K562 (cell line): ENCODE measurements around the gene ATE1. TPM values are rescaled to one million over a fixed set of nuclear protein-coding genes. Genes with fewer than 3 reads are reported as not detected.

Experiments
- ATAC-seq: fragments of 200-7000 bp; cut with Tn5 transposase; 3 replicates; pipeline ENCODE4 v1.9.1; 2020; ENCODE audit warnings: moderate library complexity
- BruUV-seq: library from RNA; stranded (reverse); fragments of 400-500 nt; replicated peaks from 2 replicates; lab custom pipeline; 2021; lab: Mats Ljungman, UMichigan
- CTCF ChIA-PET: fragments of 300-600 bp; formaldehyde crosslinking; extraction: SDS; loops from one replicate; lab custom pipeline; 2021; ENCODE audit warnings: low intra/inter-chr PET ratio; lab: Yijun Ruan, JAX
- POLR2A ChIA-PET: fragments of 300-600, 350-650 bp; sonication (Branson Sonifier 250); formaldehyde crosslinking; extraction: SDS; loops from one replicate; lab custom pipeline; 2021; ENCODE audit warnings: antibody characterized with exemption, inconsistent platforms; lab: Yijun Ruan, JAX
- DNase-seq, 4 experiments: peaks; one replicate each; pipeline versions ENCODE4 v3.0.0 to v3.0.0-alpha.2; 2011 to 2018; ENCODE audit warnings: low spot score in 3 of 4, mixed read lengths in 3 of 4; ENCODE audit errors: extremely low read depth in 1 of 4
- FAIRE-seq: peaks from 2 replicates; lab custom pipeline; 2011; peaks lifted over from hg19 to GRCh38; lab: Jason Lieb, UNC
- H2AFZ ChIP-seq: 2 replicates; pipeline ENCODE4 v1.6.0; 2011; ENCODE audit warnings: low read depth, low read length, control low read depth, inconsistent platforms
- H3K27ac ChIP-seq: fragments of 200-600 bp; 3 replicates; pipeline ENCODE4 v1.8.0; 2011; ENCODE audit warnings: low read depth, mild to moderate bottlenecking, control low read depth, inconsistent platforms, low read length, moderate library complexity, mixed read lengths; ENCODE audit errors: extremely low read depth
- H3K27me3 ChIP-seq, 2 experiments: fragments of 300-600 bp in 1 of 2; 2 replicates in 1 of 2; 3 replicates in 1 of 2; pipeline versions ENCODE4 v1.6.0 to v1.8.0; 2011; ENCODE audit warnings: inconsistent platforms in 2 of 2, low read length in 2 of 2, mild to moderate bottlenecking in 1 of 2, mixed read lengths in 1 of 2, moderate library complexity in 1 of 2; ENCODE audit not compliant: control insufficient read depth in 2 of 2, insufficient read depth in 2 of 2
- H3K36me3 ChIP-seq: fragments of 300-600 bp; 3 replicates; pipeline ENCODE4 v1.8.0; 2011; ENCODE audit warnings: mild to moderate bottlenecking, low read length, inconsistent platforms; ENCODE audit not compliant: control insufficient read depth, insufficient read depth
- H3K4me1 ChIP-seq, 2 experiments: fragments of 200-600 bp in 1 of 2; replicated peaks in 1 of 2; 2 replicates in 1 of 2; 3 replicates in 1 of 2; pipeline versions ENCODE4 v1.5.1 to v1.8.0; 2011; ENCODE audit warnings: inconsistent platforms in 2 of 2, low read length in 2 of 2, mild to moderate bottlenecking in 1 of 2, mixed read lengths in 1 of 2, moderate library complexity in 1 of 2; ENCODE audit not compliant: control insufficient read depth in 2 of 2, insufficient read depth in 2 of 2
- H3K4me2 ChIP-seq: 2 replicates; pipeline ENCODE4 v1.6.1; 2011; ENCODE audit warnings: low read length, control low read depth, inconsistent platforms, mixed read lengths; ENCODE audit not compliant: insufficient read depth
- H3K4me3 ChIP-seq: fragments of 200-600 bp; sonication (generic), shearing (Covaris generic); 2 replicates; pipeline ENCODE4 v1.5.1; 2016; ENCODE audit warnings: control low read depth, inconsistent platforms
- H3K79me2 ChIP-seq: fragments of 200-600 bp; 3 replicates; pipeline ENCODE4 v1.8.0; 2011; ENCODE audit warnings: low read length, inconsistent platforms; ENCODE audit not compliant: control insufficient read depth, insufficient read depth
- H3K9ac ChIP-seq, 2 experiments: 2 replicates each; pipeline versions ENCODE4 v1.6.0 to v1.6.1; 2011; ENCODE audit warnings: low read depth in 2 of 2, low read length in 2 of 2, control low read depth in 1 of 2, inconsistent platforms in 1 of 2, mild to moderate bottlenecking in 1 of 2, mixed read lengths in 1 of 2; ENCODE audit not compliant: insufficient read depth in 1 of 2
- H3K9me1 ChIP-seq: one replicate; pipeline ENCODE4 v1.6.0; 2011; ENCODE audit warnings: inconsistent platforms, mild to moderate bottlenecking, low read length, moderate library complexity; ENCODE audit not compliant: control insufficient read depth, insufficient read depth
- H3K9me3 ChIP-seq: replicated peaks from 2 replicates; pipeline ENCODE4 v1.5.1; 2011; ENCODE audit warnings: low read depth, low read length, inconsistent platforms; ENCODE audit not compliant: control insufficient read depth, insufficient read depth
- H4K20me1 ChIP-seq: replicated peaks from 2 replicates; pipeline ENCODE4 v1.6.1; 2011; ENCODE audit warnings: low read length, inconsistent platforms, mixed read lengths; ENCODE audit not compliant: control insufficient read depth, insufficient read depth
- ADNP ChIP-seq: fragments of 200-800 bp; sonication (Bioruptor generic); IDR thresholded peaks from 2 replicates; pipeline ENCODE4 v1.6.1; 2016; ENCODE audit warnings: missing genetic modification characterization, missing compliant biosample characterization
- ASH1L ChIP-seq: fragments of 450-650 bp; IDR thresholded peaks from 2 replicates; pipeline ENCODE4 v1.6.1; 2018; ENCODE audit warnings: borderline replicate concordance, mild to moderate bottlenecking, low read depth; ENCODE audit not compliant: partially characterized antibody
- BCL6 ChIP-seq: fragments of 250-450 bp; sonication (Bioruptor Pico); IDR thresholded peaks from 2 replicates; pipeline ENCODE4 v1.4.0; 2020
- BRD9 ChIP-seq: fragments of 450-650 bp; IDR thresholded peaks from 2 replicates; pipeline ENCODE4 v1.6.1; 2018; ENCODE audit warnings: low read depth; ENCODE audit not compliant: partially characterized antibody
- CBX5 ChIP-seq: IDR thresholded peaks from 2 replicates; pipeline ENCODE4 v1.6.1; 2014; ENCODE audit warnings: low read depth, borderline replicate concordance
- NONO ChIP-seq, 2 experiments: fragments of 200-400 bp in 1 of 2; fragments of 450-650 bp in 1 of 2; formaldehyde crosslinking in 1 of 2; IDR thresholded peaks; 2 replicates each; pipeline ENCODE4 v1.6.1; 2017; ENCODE audit warnings: low read depth in 2 of 2, mild to moderate bottlenecking in 2 of 2, moderate library complexity in 2 of 2, low read length in 1 of 2
- SP2 ChIP-seq: IDR thresholded peaks from 2 replicates; pipeline ENCODE4 v1.6.1; 2011; ENCODE audit warnings: mild to moderate bottlenecking, low read depth, low read length, moderate library complexity; ENCODE audit not compliant: poor library complexity, severe bottlenecking; ENCODE audit errors: extremely low read depth
- TOE1 ChIP-seq, 2 experiments: fragments of 450-650 bp in 1 of 2; sonication (generic) in 1 of 2; formaldehyde crosslinking in 1 of 2; IDR thresholded peaks; 2 replicates each; pipeline versions ENCODE4 v1.7.1 to v1.8.0; 2016 to 2022; ENCODE audit warnings: borderline replicate concordance in 2 of 2, mild to moderate bottlenecking in 2 of 2, antibody characterized with exemption in 1 of 2, inconsistent platforms in 1 of 2, low read depth in 1 of 2, missing genetic modification reagents in 1 of 2, moderate library complexity in 1 of 2
- ZNF668 ChIP-seq: fragments of 250-450 bp; sonication (Bioruptor Pico); IDR thresholded peaks from 2 replicates; pipeline ENCODE4 v1.8.0; 2022; ENCODE audit warnings: mild to moderate bottlenecking, inconsistent platforms
- ZSCAN29 ChIP-seq: fragments of 450-650 bp; IDR thresholded peaks from 2 replicates; pipeline ENCODE4 v1.6.1; 2017
- WGBS: fragments of 100-300 bp; shearing (Covaris generic); methylation state at CpG from one replicate; pipeline ENCODE4 v1.1.6; 2016; ENCODE audit warnings: low coverage, mixed read lengths; ENCODE audit not compliant: insufficient coverage; ENCODE audit errors: missing lambda C conversion rate; 5-methylcytosine and 5-hydroxymethylcytosine counted together
- in situ Hi-C: fragments of 300-500 bp; cut with MboI; formaldehyde crosslinking; loops from 4 replicates; pipeline ENCODE4 v1.15.0; 2018; ENCODE audit warnings: inconsistent platforms, mixed read lengths
- intact Hi-C: fragments of 100-400 bp; cut with micrococcal nuclease; formaldehyde crosslinking; loops from 2 replicates; pipeline ENCODE4 v1.14.2; 2022
- polyA plus RNA-seq, 8 experiments: library from polyadenylated mRNA; depleted of rRNA in 4 of 8; stranded (reverse) in 5 of 8; unstranded in 3 of 8; fragments of >200 nt; fragmentation: Nextera tagmentation in 2 of 8; fragmentation: Illumina TruSeq in 1 of 8; extraction: Ambion mirVana in 2 of 8; extraction: Trizol in 1 of 8; gene quantifications; 2 replicates each; pipeline versions ENCODE4 v1.2.1 to v1.2.3, GENCODE V29; 2011 to 2014; ENCODE audit warnings: inconsistent platforms in 1 of 8, missing spikeins in 1 of 8
- total RNA-seq, 7 experiments: library from RNA; depleted of rRNA in 6 of 7; stranded (reverse); fragments of >200 nt in 6 of 7; fragmentation: Illumina TruSeq in 2 of 7; extraction: Trizol in 2 of 7; gene quantifications; 2 replicates each; pipeline versions ENCODE4 v1.2.1 to v1.2.3, GENCODE V29; 2011 to 2021; ENCODE audit warnings: low replicate concordance in 1 of 7
- TF ChIP-seq, protein P1 (sequence below): fragments of 250-450 bp; sonication (Bioruptor Pico); IDR thresholded peaks from 2 replicates; pipeline ENCODE4 v1.8.0; 2021; ENCODE audit warnings: borderline replicate concordance, mild to moderate bottlenecking, moderate library complexity; ENCODE audit not compliant: poor library complexity, severe bottlenecking
- TF ChIP-seq, protein P2 (sequence below): fragments of 450-650 bp; IDR thresholded peaks from 2 replicates; pipeline ENCODE4 v1.6.1; 2016; ENCODE audit warnings: antibody characterized with exemption

The ATE1 gene
- total and polyA plus RNA-seq, 9 of the 15 experiments (the other 6 are each of a cell fraction or from before 2014, with no cell fraction given): 3.0 to 14.2 (median 8.8) TPM

DNA sequence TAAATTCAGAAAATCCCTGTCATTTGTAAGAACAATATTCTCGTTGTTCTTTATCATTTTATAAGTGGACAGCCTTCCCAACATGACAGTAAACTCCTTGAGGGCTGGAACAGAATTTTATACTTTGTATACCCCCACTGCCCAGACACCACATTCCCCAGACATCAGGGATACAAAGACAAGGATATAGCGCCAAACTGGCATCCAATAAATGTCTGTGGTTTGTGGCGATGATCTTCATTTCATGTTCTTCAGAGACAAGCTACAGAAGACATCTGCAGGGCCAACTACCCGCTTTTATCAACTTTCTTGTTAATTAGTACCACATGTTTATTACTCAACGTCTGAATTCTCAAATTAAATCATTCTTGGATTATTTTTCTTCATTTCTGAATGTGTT lies 155.9 kb downstream of the ATE1 start:
- BruUV-seq: no TSS peak
- no peak overlapping the region for H3K27ac ChIP-seq
- H3K36me3 ChIP-seq: no peaks in the 10 kb centered on the region
- ChIA-PET CTCF (no interaction called here), POLR2A (no interaction called here)
- no peak overlapping the region for H3K4me3 ChIP-seq
- H4K20me1 ChIP-seq: no peaks in the 10 kb centered on the region
- intact Hi-C loops: no loop called here
- H3K9me1 ChIP-seq: no peaks in the 10 kb centered on the region
- 56% methylated on average over 5 of the region's 5 CpGs for WGBS
- in situ Hi-C loops: no loop called here
- no peak for DNase-seq
- no peak overlapping the region for H3K9ac ChIP-seq
- no peaks in the 10 kb centered on the region for H3K27me3 ChIP-seq
- ATAC-seq: no peak
- TF ChIP-seq, protein P1, sequence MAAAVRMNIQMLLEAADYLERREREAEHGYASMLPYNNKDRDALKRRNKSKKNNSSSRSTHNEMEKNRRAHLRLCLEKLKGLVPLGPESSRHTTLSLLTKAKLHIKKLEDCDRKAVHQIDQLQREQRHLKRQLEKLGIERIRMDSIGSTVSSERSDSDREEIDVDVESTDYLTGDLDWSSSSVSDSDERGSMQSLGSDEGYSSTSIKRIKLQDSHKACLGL (CRISPR knock-in tag): no peak
- TF ChIP-seq, all 486 proteins: peak for 0
- H2AFZ ChIP-seq: no peak overlapping the region
- no peak overlapping the region for H3K4me2 ChIP-seq
- no peaks in the 10 kb centered on the region for H3K79me2 ChIP-seq
- H3K9me3 ChIP-seq: no peaks in the 10 kb centered on the region
- FAIRE-seq: no peak
- H3K4me1 ChIP-seq: no peaks in the 10 kb centered on the region

DNA sequence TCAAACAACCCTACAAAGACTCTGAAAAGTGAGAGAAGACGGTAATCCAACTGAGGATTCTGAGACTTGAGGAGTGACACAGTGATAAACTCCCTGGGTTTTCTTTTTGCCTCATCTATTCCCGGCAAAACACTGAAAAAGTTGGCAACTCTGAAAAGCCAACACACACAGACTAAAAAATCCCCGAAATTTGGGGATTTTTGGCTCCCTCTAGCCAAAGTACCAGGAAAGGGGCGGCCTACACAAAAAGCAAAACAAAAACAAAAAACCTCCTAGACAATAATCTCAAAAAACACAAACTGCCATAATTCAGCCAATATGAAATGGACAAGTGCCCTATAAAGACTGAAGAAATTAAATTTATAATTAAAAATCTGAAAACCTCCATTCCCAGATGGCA lies 161.4 kb downstream of the ATE1 start:
- H3K27me3 ChIP-seq: no peaks in the 10 kb centered on the region
- H3K4me2 ChIP-seq: no peak overlapping the region
- H3K36me3 ChIP-seq: no peaks in the 10 kb centered on the region
- ChIA-PET POLR2A (no interaction called here), CTCF (no interaction called here)
- H3K9ac ChIP-seq: no peak overlapping the region
- H3K9me3 ChIP-seq: no peaks in the 10 kb centered on the region
- no peaks in the 10 kb centered on the region for H4K20me1 ChIP-seq
- no peak overlapping the region for H2AFZ ChIP-seq
- H3K9me1 ChIP-seq: no peaks in the 10 kb centered on the region
- BruUV-seq: no TSS peak
- H3K79me2 ChIP-seq: no peaks in the 10 kb centered on the region
- no peak for DNase-seq
- ATAC-seq: no peak
- no peaks in the 10 kb centered on the region for H3K4me1 ChIP-seq
- FAIRE-seq: no peak
- intact Hi-C loops (no loop called here), in situ Hi-C loops (no loop called here)
- WGBS: 39% methylated on average over 4 of the region's 4 CpGs
- H3K27ac ChIP-seq: no peak overlapping the region
- no peak overlapping the region for H3K4me3 ChIP-seq
- TF ChIP-seq ZNF668 (CRISPR knock-in tag) (no peak), CBX5 (no peak), ADNP (tag) (no peak), ASH1L (no peak), ZSCAN29 (no peak), NONO (IDR thresholded peaks at IDR 0.05; ENCODE audit: low read depth in 2 of 2, low read length in 1 of 2) (no peak), SP2 (no peak), TOE1 (IDR thresholded peaks at IDR 0.05; ENCODE audit: borderline replicate concordance) (no peak), TOE1 (CRISPR knock-in tag; IDR thresholded peaks at IDR 0.05; ENCODE audit: borderline replicate concordance, low read depth) (no peak), BRD9 (no peak), BCL6 (CRISPR knock-in tag) (no peak)
- TF ChIP-seq, protein P2, sequence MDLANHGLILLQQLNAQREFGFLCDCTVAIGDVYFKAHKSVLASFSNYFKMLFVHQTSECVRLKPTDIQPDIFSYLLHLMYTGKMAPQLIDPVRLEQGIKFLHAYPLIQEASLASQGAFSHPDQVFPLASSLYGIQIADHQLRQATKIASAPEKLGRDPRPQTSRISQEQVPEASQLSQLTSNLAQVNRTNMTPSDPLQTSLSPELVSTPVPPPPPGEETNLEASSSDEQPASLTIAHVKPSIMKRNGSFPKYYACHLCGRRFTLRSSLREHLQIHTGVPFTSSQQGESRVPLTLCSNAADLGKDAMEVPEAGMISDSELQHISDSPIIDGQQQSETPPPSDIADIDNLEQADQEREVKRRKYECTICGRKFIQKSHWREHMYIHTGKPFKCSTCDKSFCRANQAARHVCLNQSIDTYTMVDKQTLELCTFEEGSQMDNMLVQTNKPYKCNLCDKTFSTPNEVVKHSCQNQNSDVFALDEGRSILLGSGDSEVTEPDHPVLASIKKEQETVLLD: no peak
